ENCODE results near the gene ITGB1.

The ITGB1 gene

GRCh38 chr10:32887481-32887880 lies 70.5 kb downstream of the ITGB1 start:
- no peak for DNase-seq (ENCODE audit: low spot score)

GRCh38 chr10:32882076-32882475 lies 76.0 kb downstream of the ITGB1 start:
- Histone ChIP-seq H3K4me3 (ENCODE audit: low read length in 2 of 2) (no peak overlapping the region), H2AFZ (ENCODE audit: low read length) (no peak overlapping the region), H3K23ac (ENCODE audit: low read depth, low read length, poor library complexity) (no peak overlapping the region), H4K8ac (ENCODE audit: low read depth, low read length) (no peak overlapping the region), H3K27me3 (ENCODE audit: control insufficient read depth in 3 of 3, insufficient read depth in 3 of 3, low read depth in 1 of 3, low read length in 3 of 3) (no peaks in the 10 kb centered on the region), H3K27ac (replicated peaks; ENCODE audit: low read length) (no peak overlapping the region), H2BK15ac (ENCODE audit: low read length) (no peak overlapping the region), H2BK12ac (ENCODE audit: low read length) (no peak overlapping the region), H3K9ac (ENCODE audit: low read depth, low read length, poor library complexity) (no peak overlapping the region), H3K79me1 (ENCODE audit: low read depth, low read length) (no peaks in the 10 kb centered on the region), H2AK5ac (ENCODE audit: low read depth, low read length) (no peak overlapping the region), H3K9me3 (replicated peaks in 1 of 2; ENCODE audit: control insufficient read depth in 2 of 2, insufficient read depth in 1 of 2, low read depth in 1 of 2, low read length in 2 of 2) (no peaks in the 10 kb centered on the region), H3K4ac (ENCODE audit: low read length) (no peak overlapping the region), H2BK120ac (ENCODE audit: low read depth, low read length) (no peak overlapping the region), H3K18ac (ENCODE audit: low read length) (no peak overlapping the region), H3K36me3 (replicated peaks in 1 of 2; ENCODE audit: control insufficient read depth in 2 of 2, insufficient read depth in 2 of 2, low read length in 2 of 2) (no peaks in the 10 kb centered on the region), H3K4me1 (ENCODE audit: control insufficient read depth in 2 of 2, insufficient read depth in 1 of 2, low read depth in 1 of 2, low read length in 2 of 2) (peaks cover 0 to 6% of the 10 kb centered on the region in 2 donors), H4K91ac (ENCODE audit: low read depth, low read length, poor library complexity) (no peak overlapping the region), H2BK5ac (ENCODE audit: low read length) (no peak overlapping the region), H3K4me2 (ENCODE audit: insufficient read depth, low read length, poor library complexity, severe bottlenecking) (no peak overlapping the region), H3K14ac (ENCODE audit: low read length) (no peak overlapping the region)
- no peak for DNase-seq (ENCODE audit: low spot score)
- no CpG with 5 or more reads among the region's 6 CpGs for WGBS, 2 donors (ENCODE audit: extremely low coverage in 2 of 2, insufficient read length in 2 of 2, insufficient replicate concordance in 1 of 2)

More at GRCh38 chr10:32887481-32887880, 70.5 kb downstream of the ITGB1 start:
- no CpG with 5 or more reads among the region's 7 CpGs for WGBS, 2 donors (ENCODE audit: extremely low coverage in 2 of 2, insufficient read length in 2 of 2, insufficient replicate concordance in 1 of 2)
- H2BK5ac ChIP-seq (ENCODE audit: low read length) = peak overlapping the region; percentile 71
- no peaks in the 10 kb centered on the region for H3K79me1 ChIP-seq (ENCODE audit: low read depth, low read length)
- H2BK12ac ChIP-seq (ENCODE audit: low read length) = no peak overlapping the region
- H3K4me3 ChIP-seq (ENCODE audit: low read length in 2 of 2) = no peak overlapping the region
- no peak overlapping the region for H3K27ac ChIP-seq (replicated peaks; ENCODE audit: low read length)
- H3K18ac ChIP-seq (ENCODE audit: low read length) = no peak overlapping the region
- no peak overlapping the region for H3K9ac ChIP-seq (ENCODE audit: low read depth, low read length, poor library complexity)
- no peak overlapping the region for H2AFZ ChIP-seq (ENCODE audit: low read length)
- no peak overlapping the region for H3K23ac ChIP-seq (ENCODE audit: low read depth, low read length, poor library complexity)
- H3K14ac ChIP-seq (ENCODE audit: low read length) = no peak overlapping the region
- no peak overlapping the region for H4K91ac ChIP-seq (ENCODE audit: low read depth, low read length, poor library complexity)
- no peak overlapping the region for H3K4me2 ChIP-seq (ENCODE audit: insufficient read depth, low read length, poor library complexity, severe bottlenecking)
- H4K8ac ChIP-seq (ENCODE audit: low read depth, low read length) = no peak overlapping the region
- H2BK120ac ChIP-seq (ENCODE audit: low read depth, low read length) = no peak overlapping the region
- no peaks in the 10 kb centered on the region for H3K36me3 ChIP-seq (replicated peaks in 1 of 2; ENCODE audit: control insufficient read depth in 2 of 2, insufficient read depth in 2 of 2, low read length in 2 of 2)
- H3K4me1 ChIP-seq (ENCODE audit: control insufficient read depth in 2 of 2, insufficient read depth in 1 of 2, low read depth in 1 of 2, low read length in 2 of 2) = no peaks in the 10 kb centered on the region
- no peaks in the 10 kb centered on the region for H3K27me3 ChIP-seq (ENCODE audit: control insufficient read depth in 3 of 3, insufficient read depth in 3 of 3, low read depth in 1 of 3, low read length in 3 of 3)
- H2AK5ac ChIP-seq (ENCODE audit: low read depth, low read length) = no peak overlapping the region
- peaks cover 0 to 2% of the 10 kb centered on the region in 2 donors for H3K9me3 ChIP-seq (replicated peaks in 1 of 2; ENCODE audit: control insufficient read depth in 2 of 2, insufficient read depth in 1 of 2, low read depth in 1 of 2, low read length in 2 of 2)
- H2BK15ac ChIP-seq (ENCODE audit: low read length) = no peak overlapping the region
- no peak overlapping the region for H3K4ac ChIP-seq (ENCODE audit: low read length)

GRCh38 chr10:32878646-32879045 lies 79.4 kb downstream of the ITGB1 start:
- DNase-seq (ENCODE audit: low spot score) = no peak
- Histone ChIP-seq H3K18ac (ENCODE audit: low read length) (no peak overlapping the region), H3K9me3 (replicated peaks in 1 of 2; ENCODE audit: control insufficient read depth in 2 of 2, insufficient read depth in 1 of 2, low read depth in 1 of 2, low read length in 2 of 2) (no peaks in the 10 kb centered on the region), H2AFZ (ENCODE audit: low read length) (no peak overlapping the region), H3K4ac (ENCODE audit: low read length) (no peak overlapping the region), H3K4me1 (ENCODE audit: control insufficient read depth in 2 of 2, insufficient read depth in 1 of 2, low read depth in 1 of 2, low read length in 2 of 2) (peaks cover 0 to 6% of the 10 kb centered on the region in 2 donors), H2BK12ac (ENCODE audit: low read length) (no peak overlapping the region), H3K27ac (replicated peaks; ENCODE audit: low read length) (no peak overlapping the region), H3K23ac (ENCODE audit: low read depth, low read length, poor library complexity) (no peak overlapping the region), H2BK5ac (ENCODE audit: low read length) (no peak overlapping the region), H3K14ac (ENCODE audit: low read length) (no peak overlapping the region), H2AK5ac (ENCODE audit: low read depth, low read length) (no peak overlapping the region), H3K79me1 (ENCODE audit: low read depth, low read length) (no peaks in the 10 kb centered on the region), H3K9ac (ENCODE audit: low read depth, low read length, poor library complexity) (no peak overlapping the region), H3K27me3 (ENCODE audit: control insufficient read depth in 3 of 3, insufficient read depth in 3 of 3, low read depth in 1 of 3, low read length in 3 of 3) (no peaks in the 10 kb centered on the region), H2BK120ac (ENCODE audit: low read depth, low read length) (no peak overlapping the region), H3K4me2 (ENCODE audit: insufficient read depth, low read length, poor library complexity, severe bottlenecking) (no peak overlapping the region), H4K91ac (ENCODE audit: low read depth, low read length, poor library complexity) (no peak overlapping the region), H3K36me3 (replicated peaks in 1 of 2; ENCODE audit: control insufficient read depth in 2 of 2, insufficient read depth in 2 of 2, low read length in 2 of 2) (no peaks in the 10 kb centered on the region), H4K8ac (ENCODE audit: low read depth, low read length) (no peak overlapping the region), H3K4me3 (ENCODE audit: low read length in 2 of 2) (no peak overlapping the region), H2BK15ac (ENCODE audit: low read length) (no peak overlapping the region)

- DNase-seq (ENCODE audit: low spot score) = no peak
- H3K27ac ChIP-seq (replicated peaks; ENCODE audit: low read length) = no peak overlapping the region
Observed at GRCh38 chr10:32877915-32878314, 80.1 kb downstream of the ITGB1 start.

More at GRCh38 chr10:32877915-32878314, 80.1 kb downstream of the ITGB1 start:
- Histone ChIP-seq H3K4me3 (ENCODE audit: low read length in 2 of 2) (no peak overlapping the region), H3K18ac (ENCODE audit: low read length) (no peak overlapping the region), H3K36me3 (replicated peaks in 1 of 2; ENCODE audit: control insufficient read depth in 2 of 2, insufficient read depth in 2 of 2, low read length in 2 of 2) (no peaks in the 10 kb centered on the region), H2AK5ac (ENCODE audit: low read depth, low read length) (no peak overlapping the region), H3K4ac (ENCODE audit: low read length) (no peak overlapping the region), H3K27me3 (ENCODE audit: control insufficient read depth in 3 of 3, insufficient read depth in 3 of 3, low read depth in 1 of 3, low read length in 3 of 3) (no peaks in the 10 kb centered on the region), H3K9me3 (replicated peaks in 1 of 2; ENCODE audit: control insufficient read depth in 2 of 2, insufficient read depth in 1 of 2, low read depth in 1 of 2, low read length in 2 of 2) (no peaks in the 10 kb centered on the region), H3K23ac (ENCODE audit: low read depth, low read length, poor library complexity) (no peak overlapping the region), H2BK12ac (ENCODE audit: low read length) (no peak overlapping the region), H3K4me2 (ENCODE audit: insufficient read depth, low read length, poor library complexity, severe bottlenecking) (no peak overlapping the region), H3K79me1 (ENCODE audit: low read depth, low read length) (no peaks in the 10 kb centered on the region), H2AFZ (ENCODE audit: low read length) (no peak overlapping the region), H2BK120ac (ENCODE audit: low read depth, low read length) (no peak overlapping the region), H4K8ac (ENCODE audit: low read depth, low read length) (no peak overlapping the region), H4K91ac (ENCODE audit: low read depth, low read length, poor library complexity) (no peak overlapping the region), H3K9ac (ENCODE audit: low read depth, low read length, poor library complexity) (no peak overlapping the region), H2BK15ac (ENCODE audit: low read length) (no peak overlapping the region), H3K4me1 (ENCODE audit: control insufficient read depth in 2 of 2, insufficient read depth in 1 of 2, low read depth in 1 of 2, low read length in 2 of 2) (peaks cover 0 to 6% of the 10 kb centered on the region in 2 donors), H2BK5ac (ENCODE audit: low read length) (no peak overlapping the region), H3K14ac (ENCODE audit: low read length) (no peak overlapping the region)
